ENCODE data around the gene KLHDC10. TPM values are rescaled to one million over a fixed set of nuclear protein-coding genes. Genes with fewer than 3 reads are reported as not detected.
A peak's percentile ranks its signal among the peaks of the same experiment; 100 is the strongest.
"Not testable (repeated sequence)": the region's sequence is repeated elsewhere in the genome, so short reads cannot be mapped to it uniquely, and the experiment has no call there.

Gene KLHDC10
- total and polyA plus RNA-seq, 2 donors (not counting 1 experiment from before 2014, with no cell fraction given), result 28.5 to 29.1 TPM

- peak in 1 of 2 donors; percentile 14 for DNase-seq (ENCODE audit: low read depth in 2 of 2)
- Histone ChIP-seq H3K27ac (ENCODE audit: insufficient read depth, low read length) (no peak overlapping the region), H3K36me3 (ENCODE audit: control insufficient read depth, insufficient read depth, low read length) (no peaks in the 10 kb centered on the region), H3K27me3 (ENCODE audit: control insufficient read depth, insufficient read depth, low read length) (no peaks in the 10 kb centered on the region), H4K20me1 (ENCODE audit: control insufficient read depth, extremely low read depth, insufficient read depth, low read length) (no peaks in the 10 kb centered on the region), H3K4me1 (ENCODE audit: control insufficient read depth, extremely low read depth, insufficient read depth, low read length) (no peaks in the 10 kb centered on the region), H3K9me3 (ENCODE audit: control insufficient read depth, insufficient read depth, low read depth, low read length) (no peaks in the 10 kb centered on the region), H3K79me2 (ENCODE audit: control insufficient read depth, insufficient read depth, low read length) (peaks cover 10% of the 10 kb centered on the region), H3K9ac (ENCODE audit: insufficient read depth, low read length) (no peak overlapping the region), H3K4me3 (replicated peaks in 1 of 4; ENCODE audit: control extremely low read depth in 1 of 4, insufficient read depth in 1 of 4, low read depth in 3 of 4, low read length in 4 of 4) (no peak overlapping the region), H2AFZ (ENCODE audit: low read length) (no peak overlapping the region), H3K4me2 (ENCODE audit: extremely low read depth, insufficient read depth, low read length) (no peak overlapping the region)
- TF ChIP-seq EZH2 (IDR thresholded peaks at IDR 0.05; ENCODE audit: low read length, missing control alignments) (no peak), CTCF (conservative IDR thresholded peaks at IDR 0.05 in 1 of 2, IDR thresholded peaks at IDR 0.05 in 1 of 2; ENCODE audit: low read depth in 1 of 2, low read length in 2 of 2) (no peak)
Observed at GRCh38 chr7:130047831-130048230, 22.5 kb upstream of the KLHDC10 start.

DNA sequence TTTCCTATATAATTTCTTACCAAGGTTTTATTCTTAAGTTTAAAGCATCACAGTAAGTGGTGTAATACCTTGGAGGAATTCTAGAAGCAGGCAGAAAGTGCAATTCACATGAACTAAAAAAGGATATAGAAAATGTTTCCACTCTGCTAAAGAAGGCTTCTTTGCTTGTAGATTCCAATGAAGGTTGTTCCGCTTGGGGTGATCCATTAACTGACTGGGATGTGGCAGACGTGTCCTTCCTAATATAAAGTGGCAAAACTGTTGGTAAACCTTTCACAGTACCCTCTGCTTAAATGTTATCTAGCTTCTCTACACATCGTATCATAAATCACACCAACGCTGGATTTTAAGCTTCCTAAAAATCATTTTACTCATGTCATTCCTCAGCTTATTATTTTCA is 21.4 kb upstream of the KLHDC10 start:
- Histone ChIP-seq H3K9me3 (ENCODE audit: control insufficient read depth, insufficient read depth, low read depth, low read length) (no peaks in the 10 kb centered on the region), H3K36me3 (ENCODE audit: control insufficient read depth, insufficient read depth, low read length) (no peaks in the 10 kb centered on the region), H4K20me1 (ENCODE audit: control insufficient read depth, extremely low read depth, insufficient read depth, low read length) (no peaks in the 10 kb centered on the region), H3K79me2 (ENCODE audit: control insufficient read depth, insufficient read depth, low read length) (peaks cover 10% of the 10 kb centered on the region), H3K4me1 (ENCODE audit: control insufficient read depth, extremely low read depth, insufficient read depth, low read length) (no peaks in the 10 kb centered on the region), H3K27me3 (ENCODE audit: control insufficient read depth, insufficient read depth, low read length) (no peaks in the 10 kb centered on the region), H3K27ac (ENCODE audit: insufficient read depth, low read length) (no peak overlapping the region), H3K9ac (ENCODE audit: insufficient read depth, low read length) (no peak overlapping the region), H3K4me2 (ENCODE audit: extremely low read depth, insufficient read depth, low read length) (no peak overlapping the region), H2AFZ (ENCODE audit: low read length) (no peak overlapping the region), H3K4me3 (replicated peaks in 1 of 4; ENCODE audit: control extremely low read depth in 1 of 4, insufficient read depth in 1 of 4, low read depth in 3 of 4, low read length in 4 of 4) (no peak overlapping the region)
- TF ChIP-seq EZH2 (IDR thresholded peaks at IDR 0.05; ENCODE audit: low read length, missing control alignments) (no peak), CTCF (conservative IDR thresholded peaks at IDR 0.05 in 1 of 2, IDR thresholded peaks at IDR 0.05 in 1 of 2; ENCODE audit: low read depth in 1 of 2, low read length in 2 of 2) (no peak)
- no peak for DNase-seq (ENCODE audit: low read depth in 2 of 2)

GRCh38 chr7:130052250-130052649 is 18.1 kb upstream of the KLHDC10 start:
- not testable (repeated sequence) for H3K36me3 ChIP-seq (ENCODE audit: control insufficient read depth, insufficient read depth, low read length); H3K4me2 ChIP-seq (ENCODE audit: extremely low read depth, insufficient read depth, low read length); H2AFZ ChIP-seq (ENCODE audit: low read length); H3K9ac ChIP-seq (ENCODE audit: insufficient read depth, low read length); H4K20me1 ChIP-seq (ENCODE audit: control insufficient read depth, extremely low read depth, insufficient read depth, low read length); DNase-seq (ENCODE audit: low read depth in 2 of 2); H3K27ac ChIP-seq (ENCODE audit: insufficient read depth, low read length); H3K9me3 ChIP-seq (ENCODE audit: control insufficient read depth, insufficient read depth, low read depth, low read length); H3K4me1 ChIP-seq (ENCODE audit: control insufficient read depth, extremely low read depth, insufficient read depth, low read length); H3K27me3 ChIP-seq (ENCODE audit: control insufficient read depth, insufficient read depth, low read length); H3K4me3 ChIP-seq (replicated peaks in 1 of 4; ENCODE audit: control extremely low read depth in 1 of 4, insufficient read depth in 1 of 4, low read depth in 3 of 4, low read length in 4 of 4)
- peaks cover 10% of the 10 kb centered on the region for H3K79me2 ChIP-seq (ENCODE audit: control insufficient read depth, insufficient read depth, low read length)

- not testable (repeated sequence) for H3K4me2 ChIP-seq (ENCODE audit: extremely low read depth, insufficient read depth, low read length); H3K9ac ChIP-seq (ENCODE audit: insufficient read depth, low read length); H4K20me1 ChIP-seq (ENCODE audit: control insufficient read depth, extremely low read depth, insufficient read depth, low read length); H3K79me2 ChIP-seq (ENCODE audit: control insufficient read depth, insufficient read depth, low read length); DNase-seq (ENCODE audit: low read depth in 2 of 2); H3K36me3 ChIP-seq (ENCODE audit: control insufficient read depth, insufficient read depth, low read length); H3K4me1 ChIP-seq (ENCODE audit: control insufficient read depth, extremely low read depth, insufficient read depth, low read length); H3K27ac ChIP-seq (ENCODE audit: insufficient read depth, low read length); H3K4me3 ChIP-seq (replicated peaks in 1 of 4; ENCODE audit: control extremely low read depth in 1 of 4, insufficient read depth in 1 of 4, low read depth in 3 of 4, low read length in 4 of 4); H3K27me3 ChIP-seq (ENCODE audit: control insufficient read depth, insufficient read depth, low read length); H2AFZ ChIP-seq (ENCODE audit: low read length); H3K9me3 ChIP-seq (ENCODE audit: control insufficient read depth, insufficient read depth, low read depth, low read length)
Observed at GRCh38 chr7:130055198-130055597, 15.1 kb upstream of the KLHDC10 start.
